NB4 (cell line): Measurements from ENCODE around the gene RPS6KC1.

Experiments
- CTCF ChIP-seq: IDR thresholded peaks from one replicate; pipeline ENCODE4 v1.5.1; 2012; ENCODE audit warnings: low read depth, low read length
- POLR2A ChIP-seq: IDR thresholded peaks from 2 replicates; pipeline ENCODE4 v1.6.1; 2011; ENCODE audit warnings: mild to moderate bottlenecking; ENCODE audit not compliant: insufficient read length; ENCODE audit errors: extremely low read depth

- TF ChIP-seq CTCF: no peak
- TF ChIP-seq POLR2A: no peak
These were observed at the start of gene RPS6KC1 for GRCh38 chr1:213051127-213051880.
